ENCODE results near the gene KIF24. TPM values are rescaled to one million over a fixed set of nuclear protein-coding genes. Genes with fewer than 3 reads are reported as not detected.

The KIF24 gene
- total and polyA plus RNA-seq, 2 of the 8 experiments (the other 6 are each of a cell fraction or from before 2014, with no cell fraction given) = 2.7 to 3.9 TPM

GRCh38 chr9:34376596-34377403, 47.7 kb upstream of the KIF24 start, which contains the start of gene MYORG (continued):
- TF ChIP-seq, protein P1, sequence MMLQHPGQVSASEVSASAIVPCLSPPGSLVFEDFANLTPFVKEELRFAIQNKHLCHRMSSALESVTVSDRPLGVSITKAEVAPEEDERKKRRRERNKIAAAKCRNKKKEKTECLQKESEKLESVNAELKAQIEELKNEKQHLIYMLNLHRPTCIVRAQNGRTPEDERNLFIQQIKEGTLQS (IDR thresholded peaks at IDR 0.05; ENCODE audit: insufficient read depth, low read depth, low read length) = no peak
- no peak for TF ChIP-seq POLR2AphosphoS5 (IDR thresholded peaks at IDR 0.05; ENCODE audit: low read depth, low read length)
- TF ChIP-seq KDM4A (IDR thresholded peaks at IDR 0.05; ENCODE audit: low read depth, low read length, severe bottlenecking) = peak; percentile 96
- TF ChIP-seq SP1 (IDR thresholded peaks at IDR 0.05; ENCODE audit: low read depth, low read length) = peak; percentile 48; the same call in 1 of the 2 replicates
- no peak for TF ChIP-seq ATF2 (IDR thresholded peaks at IDR 0.05; ENCODE audit: low read length)
- TF ChIP-seq MAFK (IDR thresholded peaks at IDR 0.05; ENCODE audit: low read depth, low read length) = no peak
- no peak for TF ChIP-seq GABPA (IDR thresholded peaks at IDR 0.05; ENCODE audit: borderline replicate concordance, insufficient read depth, low read length)
- no peak for TF ChIP-seq EGR1 (IDR thresholded peaks at IDR 0.05; ENCODE audit: borderline replicate concordance, low read depth, low read length)
- no peak for TF ChIP-seq TBP (IDR thresholded peaks at IDR 0.05; ENCODE audit: low read depth, low read length)
- no peak; a peak in 1 of 3 replicates for TF ChIP-seq POLR2A (IDR thresholded peaks at IDR 0.05; ENCODE audit: control extremely low read depth in 1 of 2, low read depth in 2 of 2, low read length in 2 of 2)
- peak; percentile 52; the same call in 1 of the 2 replicates for TF ChIP-seq CREB1 (IDR thresholded peaks at IDR 0.05)
- no peak for TF ChIP-seq RAD21 (IDR thresholded peaks at IDR 0.05 in 1 of 2, conservative IDR thresholded peaks at IDR 0.05 in 1 of 2; ENCODE audit: low read depth in 2 of 2, low read length in 2 of 2)
- TF ChIP-seq TCF12 (IDR thresholded peaks at IDR 0.05; ENCODE audit: low read depth, low read length) = no peak
- TF ChIP-seq SRF (IDR thresholded peaks at IDR 0.05; ENCODE audit: low read depth, low read length) = no peak
- TF ChIP-seq CBX5 (IDR thresholded peaks at IDR 0.05; ENCODE audit: low read depth, low read length) = no peak

Data from H1 (cell line).